Measurements from ENCODE around the gene BOD1L1.

The BOD1L1 gene

GRCh38 chr4:13539047-13539618, 88.4 kb downstream of the BOD1L1 start:
- DNase-seq (ENCODE audit: low spot score), result no peak

DNA sequence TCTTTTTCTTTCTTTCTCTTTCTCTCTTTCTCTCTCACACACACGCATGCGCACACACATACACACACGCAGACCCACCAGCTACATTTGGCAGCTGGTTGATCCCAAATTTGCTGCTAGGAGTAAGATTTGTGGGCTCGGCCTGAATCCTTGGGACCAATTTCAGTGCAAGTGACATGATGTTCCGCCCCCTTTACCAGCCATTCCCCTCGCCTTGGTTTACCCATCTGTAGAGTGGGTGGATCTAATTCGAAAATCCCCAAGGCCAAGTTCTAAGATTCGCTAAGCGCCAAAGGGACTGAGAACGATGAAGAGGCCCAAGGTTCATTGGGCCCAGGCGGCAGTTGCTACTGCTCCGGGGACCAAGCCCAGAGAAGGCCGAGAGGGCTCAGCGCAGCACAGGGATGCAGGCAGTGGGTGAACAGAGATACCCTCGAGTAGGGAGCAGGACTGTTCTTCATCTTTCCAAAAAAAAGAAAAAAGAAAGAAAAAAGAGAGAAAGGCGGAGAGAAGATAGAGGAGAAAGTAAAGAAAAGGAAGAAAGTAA, 89.0 kb downstream of the BOD1L1 start:
- no peak for DNase-seq (ENCODE audit: low spot score)

- no peak for DNase-seq (ENCODE audit: low spot score)
Observed at GRCh38 chr4:13537832-13538177, 89.7 kb downstream of the BOD1L1 start.

DNA sequence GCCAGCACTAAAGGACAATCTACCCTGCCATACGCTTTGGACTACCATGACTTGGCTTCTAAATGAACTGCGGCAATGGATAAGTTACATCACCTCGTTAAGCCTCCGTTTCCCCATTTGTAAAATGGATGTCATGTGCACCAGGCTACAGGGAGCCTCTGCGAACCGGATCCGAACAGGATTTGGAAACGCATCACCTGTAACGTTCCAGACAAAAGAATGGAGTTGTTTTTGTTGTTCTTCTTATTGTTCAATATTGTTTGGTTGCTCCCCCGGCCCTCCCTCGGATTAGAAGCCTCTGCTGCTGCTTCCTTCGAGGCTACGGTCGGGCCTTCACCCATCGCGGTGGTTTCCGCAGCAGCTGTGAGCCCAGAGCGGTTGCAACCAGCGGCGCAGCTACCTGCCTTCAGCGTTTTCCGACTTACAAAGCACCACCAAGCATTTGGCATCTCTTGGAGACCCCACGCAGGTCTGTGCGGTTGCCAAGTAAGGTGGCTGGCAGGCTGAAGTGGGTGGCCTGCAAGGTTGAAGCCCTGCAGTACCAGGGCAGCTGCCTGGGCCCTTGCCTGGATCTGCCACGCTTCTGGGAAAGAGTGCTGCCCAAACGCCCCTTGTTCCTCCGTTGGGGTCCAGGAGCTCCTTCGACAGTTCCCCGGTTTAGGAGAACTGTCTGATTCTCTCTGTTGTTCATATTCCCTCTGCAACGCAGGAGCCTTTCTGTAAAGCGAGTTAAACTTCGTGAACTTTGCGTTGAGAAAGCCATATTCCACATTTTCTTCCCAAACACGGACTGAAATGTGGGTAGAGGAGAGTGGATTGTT, 90.3 kb downstream of the BOD1L1 start:
- DNase-seq (ENCODE audit: low spot score), result no peak

GRCh38 chr4:13536607-13537006, 90.9 kb downstream of the BOD1L1 start:
- no peak for DNase-seq (ENCODE audit: low spot score)

- DNase-seq (ENCODE audit: low spot score), result no peak
Observed at GRCh38 chr4:13535708-13536361, 91.7 kb downstream of the BOD1L1 start.

GRCh38 chr4:13535118-13535517, 92.4 kb downstream of the BOD1L1 start:
- DNase-seq (ENCODE audit: low spot score), result no peak

DNA sequence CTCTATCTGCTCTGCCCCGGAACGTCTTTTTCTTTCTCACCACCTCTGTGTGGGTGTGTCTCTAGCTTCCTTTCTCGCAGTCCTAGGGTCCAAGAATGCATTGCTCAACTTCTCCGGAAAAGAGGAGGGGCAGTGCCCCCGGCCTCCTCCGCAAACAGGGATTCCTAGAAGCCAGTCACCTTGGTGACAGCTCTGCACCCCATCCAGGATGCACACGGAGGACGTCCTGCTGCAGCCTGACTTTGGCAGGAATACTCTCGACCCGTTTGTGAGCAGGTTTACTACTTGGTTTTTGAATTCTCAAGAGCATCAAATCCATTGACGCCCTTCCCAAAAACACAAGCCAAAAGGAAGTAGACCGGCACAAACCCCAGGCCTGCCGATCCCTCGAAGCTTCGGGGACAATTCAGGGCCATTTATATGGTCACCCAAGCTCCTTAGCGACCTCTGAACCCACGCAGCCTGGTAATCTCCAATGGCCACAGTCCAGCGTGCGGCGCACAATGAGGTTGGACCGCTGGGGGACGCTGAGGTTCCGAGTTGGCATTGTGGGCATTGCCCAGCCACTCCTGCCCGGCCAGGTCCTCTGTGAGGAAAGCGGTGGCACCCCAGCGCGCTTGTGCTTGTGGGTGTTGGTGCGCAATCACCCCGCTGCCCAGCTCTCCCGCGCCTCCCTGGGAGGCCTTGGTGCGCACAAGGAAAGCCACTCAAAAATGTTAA, 93.0 kb downstream of the BOD1L1 start:
- DNase-seq (ENCODE audit: low spot score), result no peak

DNA sequence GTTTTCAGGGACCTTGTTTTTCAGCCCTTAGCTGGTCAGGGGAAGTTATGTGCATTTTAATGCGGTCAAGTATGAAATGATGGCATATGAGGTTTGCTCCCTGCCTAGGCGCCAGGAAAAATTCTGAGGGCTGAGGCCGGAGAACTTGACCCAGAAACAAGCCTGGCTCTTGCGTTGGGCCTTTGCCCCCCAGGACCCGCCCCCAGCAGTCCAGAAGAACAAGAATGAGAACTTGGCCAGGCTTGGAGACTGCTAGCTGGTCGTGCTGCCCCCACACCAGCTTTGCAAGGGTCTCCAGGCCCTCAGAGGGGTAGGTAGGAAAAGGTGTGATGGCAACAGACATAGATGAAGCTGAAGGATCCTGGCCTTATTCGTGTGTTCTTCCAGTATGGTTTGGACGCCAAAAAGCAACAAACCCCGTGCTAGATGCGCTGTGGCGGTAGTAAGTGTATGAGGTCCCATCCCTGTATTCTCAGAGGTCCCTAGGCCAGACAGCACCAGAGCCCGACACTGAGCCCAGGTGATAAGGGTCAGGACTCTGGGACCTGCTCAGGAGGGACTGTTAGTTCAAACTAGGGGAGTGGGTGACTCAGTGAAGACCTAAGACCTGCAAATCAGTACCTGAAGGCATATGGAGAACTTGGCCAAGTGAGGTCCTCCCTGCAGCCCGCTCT, 93.7 kb downstream of the BOD1L1 start:
- no peak for DNase-seq (ENCODE audit: low spot score)

DNA sequence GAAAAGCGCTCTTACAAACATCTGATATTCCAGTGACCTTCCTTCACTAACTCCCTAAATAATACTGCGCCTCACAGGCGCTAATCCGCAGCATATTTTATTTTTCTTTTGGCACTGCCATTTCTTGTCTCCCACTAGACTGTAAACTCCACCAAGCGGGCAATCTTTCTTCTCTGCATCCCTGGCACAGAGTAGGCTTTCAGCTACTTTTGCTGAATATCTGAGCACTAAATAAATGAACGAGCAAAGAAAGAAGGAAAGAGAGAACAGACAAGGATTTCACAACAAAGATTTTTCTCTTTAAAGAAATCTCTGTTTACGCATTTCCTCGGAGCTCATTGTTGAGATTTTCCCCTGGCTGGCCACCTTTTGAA, 95.9 kb downstream of the BOD1L1 start:
- no peak for DNase-seq (ENCODE audit: low spot score)

DNA sequence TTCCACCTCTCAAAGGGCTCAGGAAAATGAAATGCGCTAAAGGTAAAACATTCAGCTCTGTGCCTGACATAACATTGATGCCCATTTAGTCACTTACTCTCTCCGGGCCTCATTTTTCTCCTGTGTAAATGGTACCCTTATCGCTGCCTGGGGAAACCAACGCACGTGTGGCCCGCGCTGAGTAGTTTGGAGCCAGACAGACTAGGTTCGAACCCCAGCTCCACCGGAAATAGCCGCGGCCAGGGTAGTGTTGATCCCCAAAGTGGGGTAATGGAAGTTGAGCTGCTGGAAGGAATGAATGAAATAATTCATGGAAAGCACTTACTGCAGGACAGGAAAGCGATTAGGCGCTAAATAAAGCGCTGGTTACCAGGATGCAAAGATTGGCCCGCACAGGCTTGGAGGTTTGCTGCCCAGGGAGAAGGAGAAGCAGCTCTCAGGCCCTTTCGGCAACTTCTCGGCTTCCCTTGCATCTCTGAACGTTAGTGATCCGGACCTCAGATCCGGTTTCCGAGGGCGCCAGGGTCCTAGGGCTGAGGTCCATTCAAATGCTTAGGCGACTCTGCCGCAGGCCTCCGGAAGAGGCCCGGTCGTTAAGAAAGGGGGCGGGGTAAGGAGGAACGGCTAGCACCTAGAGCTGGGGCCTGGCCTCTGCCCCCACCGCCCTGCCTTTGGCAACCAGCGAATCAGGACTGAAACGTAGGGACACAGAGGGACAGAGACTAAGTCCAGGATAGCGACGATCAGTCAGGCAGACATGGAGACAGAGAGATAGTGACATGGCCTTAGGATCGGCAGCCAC, 96.5 kb downstream of the BOD1L1 start:
- DNase-seq (ENCODE audit: low spot score), result no peak

DNA sequence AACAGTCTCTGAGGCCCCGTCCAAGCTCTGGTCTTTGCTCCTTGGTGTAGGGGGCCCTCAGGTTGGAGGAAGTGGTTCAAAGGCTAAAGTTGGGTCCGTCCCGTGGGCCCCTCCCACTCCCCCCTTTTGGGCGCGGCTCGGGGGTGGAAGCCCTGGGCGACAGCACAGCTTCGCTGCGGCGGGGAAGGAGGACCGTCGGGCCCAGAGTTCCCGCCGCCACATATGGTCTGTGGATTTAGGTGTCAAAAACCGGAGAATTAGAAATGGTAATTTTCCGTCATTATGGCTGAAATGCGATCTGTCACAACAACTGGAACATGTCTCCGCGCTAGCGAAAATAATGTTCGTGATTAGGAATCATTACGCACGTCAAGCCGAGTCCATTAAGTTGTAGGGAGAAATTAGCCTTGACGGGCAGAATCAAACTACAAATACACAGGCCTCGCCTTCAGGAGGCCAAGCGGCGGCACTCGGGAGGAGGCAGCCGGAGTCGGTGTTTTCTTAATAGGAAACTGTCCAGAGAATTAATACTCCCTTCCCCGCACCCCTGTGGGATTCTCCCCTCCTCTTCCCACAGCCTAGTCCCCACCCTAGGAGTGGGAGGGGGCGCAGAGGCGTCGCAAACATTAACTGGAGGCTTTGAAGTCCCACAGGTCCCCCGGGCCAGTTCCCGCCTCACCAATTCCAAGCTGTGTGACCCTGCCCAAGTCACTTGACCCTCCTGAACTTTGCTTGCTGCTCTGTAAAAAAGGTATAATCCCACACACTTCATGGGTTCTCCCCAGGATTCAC, 98.2 kb downstream of the BOD1L1 start:
- no peak for DNase-seq (ENCODE audit: low spot score)

GRCh38 chr4:13528821-13529127, 98.8 kb downstream of the BOD1L1 start:
- DNase-seq (ENCODE audit: low spot score), result no peak

- no peak for DNase-seq (ENCODE audit: low spot score)
Observed at GRCh38 chr4:13527981-13528820, 99.3 kb downstream of the BOD1L1 start.

DNA sequence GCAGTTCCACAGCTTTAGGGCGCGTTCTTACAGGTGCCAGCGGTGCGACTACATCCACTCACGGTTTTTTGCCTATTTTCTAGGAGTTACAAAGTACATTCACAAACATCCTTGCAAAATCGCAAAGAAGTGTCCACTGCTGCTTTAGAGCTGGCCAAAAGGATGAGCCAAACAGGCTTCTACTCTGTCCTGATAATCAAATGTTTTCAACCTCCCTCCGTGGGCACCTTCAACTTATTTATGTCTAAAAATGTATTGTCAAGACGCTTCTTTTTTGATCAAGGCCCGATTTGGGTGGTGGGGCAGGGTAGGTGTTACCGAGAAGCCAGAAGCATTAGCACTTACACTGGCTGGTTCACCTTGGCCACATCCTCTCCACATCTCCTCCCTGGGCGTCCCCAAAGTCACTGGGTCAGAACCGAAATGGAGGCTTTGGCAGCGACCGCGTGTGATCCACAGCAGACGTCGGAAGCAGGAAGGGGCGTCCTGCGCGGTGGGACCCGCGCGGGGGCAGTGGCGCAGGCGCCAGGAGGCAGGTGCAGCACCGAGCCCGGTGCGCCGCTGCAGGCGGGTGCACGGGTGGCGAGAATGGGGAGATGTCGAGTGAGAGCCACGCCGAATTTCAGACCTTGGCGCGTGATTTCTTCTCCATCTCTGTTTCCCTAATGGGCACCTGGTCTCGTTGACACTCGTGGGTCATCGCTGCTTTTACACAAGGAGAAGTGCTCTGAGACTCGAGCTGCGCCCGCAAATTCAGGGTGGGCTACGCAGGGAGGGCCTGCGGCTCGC, 100.1 kb downstream of the BOD1L1 start:
- no peak for DNase-seq (ENCODE audit: low spot score)

DNA sequence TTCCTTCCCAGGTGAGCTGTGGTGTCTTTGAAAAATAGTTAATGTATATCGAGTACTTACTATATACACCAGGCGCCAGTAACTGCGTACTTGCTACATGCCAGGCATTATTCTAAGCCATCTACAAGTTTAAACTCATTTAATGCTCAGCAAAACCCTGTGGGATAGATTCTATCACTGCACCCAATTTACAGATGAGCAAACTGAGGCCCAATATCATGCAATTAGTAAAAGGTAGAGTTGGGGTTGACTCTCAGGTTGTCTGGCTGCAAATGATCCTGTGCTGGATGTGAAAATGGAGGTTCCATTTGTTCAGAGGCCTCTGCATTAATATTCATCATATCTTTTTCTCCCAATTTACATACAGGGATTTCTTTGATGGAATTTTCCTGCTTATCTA, 100.9 kb downstream of the BOD1L1 start:
- no peak for DNase-seq (ENCODE audit: low spot score)

- DNase-seq (ENCODE audit: low spot score), result no peak
Observed at GRCh38 chr4:13525606-13526281, 101.8 kb downstream of the BOD1L1 start.

Data from CD4-positive, alpha-beta T cell treated with Interleukin-6 at 100 ng/mL for 8 hours (primary cell).